AG04450 (cell line): ENCODE results near the gene MTA1. TPM values are rescaled to one million over a fixed set of nuclear protein-coding genes. Genes with fewer than 3 reads are reported as not detected.

Experiments
- CTCF ChIA-PET: fragments of 300-600, 350-600 bp; formaldehyde crosslinking; extraction: SDS; loops from one replicate; lab custom pipeline; 2022; ENCODE audit warnings: antibody characterized with exemption, inconsistent platforms; lab: Charles Lee
- POLR2A ChIA-PET: fragments of 350-600 bp; formaldehyde crosslinking; extraction: SDS; loops from one replicate; lab custom pipeline; 2021; ENCODE audit warnings: antibody characterized with exemption, inconsistent platforms; lab: Yijun Ruan, JAX
- DNase-seq: peaks from one replicate; pipeline ENCODE4 v3.0.0-alpha.2; 2011; ENCODE audit warnings: low read depth, low spot score
- H3K27ac ChIP-seq: one replicate; pipeline ENCODE4 v1.5.1; 2012; ENCODE audit warnings: low read depth, low read length, control low read depth
- H3K27me3 ChIP-seq: one replicate; pipeline ENCODE4 v1.6.0; 2012; ENCODE audit warnings: low read length; ENCODE audit not compliant: control insufficient read depth, insufficient read depth
- H3K4me3 ChIP-seq: 2 replicates; pipeline ENCODE4 v1.5.1; 2011; ENCODE audit warnings: mild to moderate bottlenecking, low read depth, low read length, control low read depth
- H3K9me3 ChIP-seq: 2 replicates; pipeline ENCODE4 v1.5.1; 2012; ENCODE audit warnings: low read length; ENCODE audit not compliant: control insufficient read depth, insufficient read depth
- polyA plus RNA-seq: library from polyadenylated mRNA; depleted of rRNA; stranded (reverse); fragments of >200 nt; gene quantifications from 2 replicates; pipeline ENCODE4 v1.2.3, GENCODE V29; 2011
- TF ChIP-seq, protein P1 (sequence below): IDR thresholded peaks from 2 replicates; pipeline ENCODE4 v1.5.1; 2011; ENCODE audit warnings: low read depth, low read length, control low read depth, inconsistent platforms

The MTA1 gene
- polyA plus RNA-seq, 1 experiment = 36.0 TPM

DNA sequence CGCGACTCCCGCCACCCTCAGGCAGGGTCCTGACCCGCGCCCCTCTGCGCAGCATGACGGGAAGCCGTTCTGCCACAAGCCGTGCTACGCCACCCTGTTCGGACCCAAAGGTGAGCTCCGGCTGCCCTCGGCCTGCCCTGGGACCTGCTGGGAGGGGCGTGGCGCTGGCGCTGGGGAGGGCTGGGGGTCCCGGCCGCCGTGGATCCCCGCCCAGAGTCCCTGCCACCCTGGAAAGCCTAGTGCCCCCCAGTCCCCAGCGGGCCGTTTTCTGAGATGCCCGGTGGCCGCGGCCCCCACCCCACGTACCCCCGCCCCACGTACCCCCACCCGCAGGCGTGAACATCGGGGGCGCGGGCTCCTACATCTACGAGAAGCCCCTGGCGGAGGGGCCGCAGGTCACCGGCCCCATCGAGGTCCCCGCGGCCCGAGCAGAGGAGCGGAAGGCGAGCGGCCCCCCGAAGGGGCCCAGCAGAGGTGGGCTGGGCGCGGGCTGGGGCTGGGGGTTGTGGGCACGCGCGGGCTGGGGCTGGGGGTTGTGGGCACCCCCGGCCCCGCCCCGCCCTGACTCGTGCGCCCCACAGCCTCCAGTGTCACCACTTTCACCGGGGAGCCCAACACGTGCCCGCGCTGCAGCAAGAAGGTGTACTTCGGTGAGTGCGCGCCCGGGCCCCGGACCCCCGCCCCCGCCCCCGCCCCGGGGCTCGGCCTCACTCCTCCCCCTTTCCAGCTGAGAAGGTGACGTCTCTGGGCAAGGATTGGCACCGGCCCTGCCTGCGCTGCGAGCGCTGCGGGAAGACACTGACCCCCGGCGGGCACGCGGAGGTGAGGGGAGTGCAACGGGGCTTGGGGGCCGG is 59.0 kb downstream of the MTA1 start:
- ChIA-PET CTCF (interaction anchor here (0.7 kb wide), 1 partner anchor 114 kb away, joined by 3 read pairs; no protein-coding TSS in a partner anchor), POLR2A (no interaction called here)
- H3K27ac ChIP-seq = no peak overlapping the region
- no peak overlapping the region for H3K4me3 ChIP-seq
- TF ChIP-seq, protein P1, sequence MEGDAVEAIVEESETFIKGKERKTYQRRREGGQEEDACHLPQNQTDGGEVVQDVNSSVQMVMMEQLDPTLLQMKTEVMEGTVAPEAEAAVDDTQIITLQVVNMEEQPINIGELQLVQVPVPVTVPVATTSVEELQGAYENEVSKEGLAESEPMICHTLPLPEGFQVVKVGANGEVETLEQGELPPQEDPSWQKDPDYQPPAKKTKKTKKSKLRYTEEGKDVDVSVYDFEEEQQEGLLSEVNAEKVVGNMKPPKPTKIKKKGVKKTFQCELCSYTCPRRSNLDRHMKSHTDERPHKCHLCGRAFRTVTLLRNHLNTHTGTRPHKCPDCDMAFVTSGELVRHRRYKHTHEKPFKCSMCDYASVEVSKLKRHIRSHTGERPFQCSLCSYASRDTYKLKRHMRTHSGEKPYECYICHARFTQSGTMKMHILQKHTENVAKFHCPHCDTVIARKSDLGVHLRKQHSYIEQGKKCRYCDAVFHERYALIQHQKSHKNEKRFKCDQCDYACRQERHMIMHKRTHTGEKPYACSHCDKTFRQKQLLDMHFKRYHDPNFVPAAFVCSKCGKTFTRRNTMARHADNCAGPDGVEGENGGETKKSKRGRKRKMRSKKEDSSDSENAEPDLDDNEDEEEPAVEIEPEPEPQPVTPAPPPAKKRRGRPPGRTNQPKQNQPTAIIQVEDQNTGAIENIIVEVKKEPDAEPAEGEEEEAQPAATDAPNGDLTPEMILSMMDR = no peak
- DNase-seq = no peak
- no peaks in the 10 kb centered on the region for H3K27me3 ChIP-seq
- H3K9me3 ChIP-seq = no peaks in the 10 kb centered on the region; the same call in 1 of the 2 replicates

GRCh38 chr14:105479431-105480158 is 60.0 kb downstream of the MTA1 start:
- H3K27me3 ChIP-seq = no peaks in the 10 kb centered on the region
- TF ChIP-seq, protein P1 = no peak
- H3K27ac ChIP-seq = no peak overlapping the region
- DNase-seq = no peak
- H3K4me3 ChIP-seq = no peak overlapping the region
- H3K9me3 ChIP-seq = no peaks in the 10 kb centered on the region; the same call in 1 of the 2 replicates
- CTCF ChIA-PET = interaction anchor here (0.7 to 1.4 kb wide), 4 partner anchors 42 to 115 kb away, joined by 3 to 13 read pairs (median 4); no protein-coding TSS in a partner anchor
- POLR2A ChIA-PET = interaction anchor here (0.9 kb wide), 1 partner anchor 49 kb away, joined by 4 read pairs; no protein-coding TSS in a partner anchor

DNA sequence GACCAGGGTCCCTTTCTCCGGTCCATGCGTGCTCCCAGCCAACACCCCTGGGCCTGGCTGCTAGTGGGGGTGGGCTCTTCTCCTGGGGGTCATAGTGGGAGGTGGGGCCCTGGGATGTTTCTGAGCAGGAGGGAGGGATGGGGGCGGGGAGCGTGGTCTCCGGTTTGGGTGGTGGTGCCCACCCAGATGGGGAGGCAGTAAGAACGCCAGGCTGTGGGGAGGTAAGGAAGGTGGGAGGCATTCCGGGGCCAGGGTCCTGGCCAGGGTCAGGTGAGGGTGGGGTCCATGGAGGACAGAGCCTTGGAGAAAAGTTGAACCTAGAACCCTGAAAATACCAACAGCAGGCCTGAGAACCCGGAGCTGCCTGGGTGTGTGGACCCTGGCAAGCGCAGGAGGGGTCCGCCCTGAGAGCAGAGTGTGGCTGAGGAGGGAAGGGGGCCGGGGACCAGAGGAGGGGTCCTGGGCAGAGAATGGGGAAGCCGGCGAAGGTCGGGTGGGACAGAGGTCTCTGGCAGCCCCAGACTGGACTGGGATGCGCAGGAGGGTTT is 60.6 kb downstream of the MTA1 start:
- DNase-seq = no peak
- CTCF ChIA-PET = interaction anchor here (0.5 to 2.9 kb wide), 32 partner anchors 10 to 558 kb away, joined by 3 to 52 read pairs (median 4); partner anchors contain the start of genes BRF1, TEDC1 and TEX22

GRCh38 chr14:105480807-105481801 is 61.5 kb downstream of the MTA1 start:
- Histone ChIP-seq H3K27me3 (peaks cover 9% of the 10 kb centered on the region), H3K4me3 (peak overlapping the region; percentile 55), H3K27ac (peak overlapping the region; percentile 85), H3K9me3 (no peaks in the 10 kb centered on the region; the same call in 1 of the 2 replicates)
- DNase-seq = peak; percentile 60
- POLR2A ChIA-PET = interaction anchor here (0.6 to 2.7 kb wide), 7 partner anchors 9 to 351 kb away, joined by 3 to 15 read pairs (median 4); partner anchors contain the start of gene BRF1
- CTCF ChIA-PET = interaction anchor here (0.5 to 2.9 kb wide), 36 partner anchors 9 to 559 kb away, joined by 3 to 52 read pairs (median 4); partner anchors contain the start of genes BRF1, TEDC1 and TEX22
- TF ChIP-seq, protein P1 = peak; percentile 97

More for the DNA sequence above, 60.6 kb downstream of the MTA1 start:
- TF ChIP-seq, protein P1 = no peak
- Histone ChIP-seq H3K27ac (no peak overlapping the region), H3K9me3 (no peaks in the 10 kb centered on the region; the same call in 1 of the 2 replicates), H3K27me3 (peaks cover 2% of the 10 kb centered on the region), H3K4me3 (no peak overlapping the region)
- POLR2A ChIA-PET = interaction anchor here (0.6 to 2.7 kb wide), 6 partner anchors 8 to 350 kb away, joined by 3 to 15 read pairs (median 4); partner anchors contain the start of gene BRF1
